H1 (cell line): Measurements from ENCODE around the gene CPA3.

Source experiments
- CTCF ChIP-seq, 3 experiments: IDR thresholded peaks; 1 replicate in 2 of 3; 2 replicates in 1 of 3; pipeline versions ENCODE4 v1.5.1 to v1.6.1; 2011; ENCODE audit warnings: low read length in 3 of 3, mild to moderate bottlenecking in 3 of 3, inconsistent platforms in 2 of 3, low read depth in 1 of 3, moderate library complexity in 1 of 3; ENCODE audit not compliant: insufficient read depth in 1 of 3; ENCODE audit errors: control extremely low read depth in 1 of 3
- MAFK ChIP-seq: IDR thresholded peaks from 2 replicates; pipeline ENCODE4 v1.6.1; 2012; ENCODE audit warnings: low read depth, mild to moderate bottlenecking, improper control_type of control experiment, low read length
- POLR2A ChIP-seq, 2 experiments: IDR thresholded peaks; 1 replicate in 1 of 2; 2 replicates in 1 of 2; pipeline ENCODE4 v1.6.1; 2011; ENCODE audit warnings: low read depth in 2 of 2, low read length in 2 of 2, mild to moderate bottlenecking in 2 of 2; ENCODE audit errors: control extremely low read depth in 1 of 2
- POU5F1 ChIP-seq: IDR thresholded peaks from 2 replicates; pipeline ENCODE4 v1.6.1; 2011; ENCODE audit warnings: low read depth, mild to moderate bottlenecking, low read length, moderate library complexity
- RFX5 ChIP-seq: IDR thresholded peaks from 2 replicates; pipeline ENCODE4 v1.6.1; 2011; ENCODE audit warnings: low read depth, low read length, improper control_type of control experiment, borderline replicate concordance
- RNF2 ChIP-seq: fragments of 200-900, 300-1000 bp; sonication (generic); IDR thresholded peaks from 2 replicates; pipeline ENCODE4 v1.7.1; 2016; ENCODE audit warnings: borderline replicate concordance, low read depth, mild to moderate bottlenecking, antibody characterized with exemption, low read length; ENCODE audit not compliant: poor library complexity, severe bottlenecking; ENCODE audit errors: missing control alignments
- SIN3A ChIP-seq, 2 experiments: IDR thresholded peaks in 1 of 2; conservative IDR thresholded peaks in 1 of 2; 2 replicates each; pipeline ENCODE4 v1.6.1; 2011 to 2012; ENCODE audit warnings: low read length in 2 of 2, improper control_type of control experiment in 1 of 2, low read depth in 1 of 2, mild to moderate bottlenecking in 1 of 2
- SP1 ChIP-seq: IDR thresholded peaks from 2 replicates; pipeline ENCODE4 v1.6.1; 2011; ENCODE audit warnings: low read depth, low read length
- TAF7 ChIP-seq: optimal IDR thresholded peaks from 2 replicates; pipeline ENCODE3; 2011; ENCODE audit warnings: low read depth, mild to moderate bottlenecking, inconsistent platforms, low read length, moderate library complexity, borderline replicate concordance

- TF ChIP-seq POLR2A (IDR thresholded peaks at IDR 0.05; ENCODE audit: control extremely low read depth in 1 of 2, low read depth in 2 of 2, low read length in 2 of 2) (no peak), RNF2 (no peak), MAFK (no peak), CTCF (IDR thresholded peaks at IDR 0.05; ENCODE audit: control extremely low read depth in 1 of 3, insufficient read depth in 1 of 3, low read depth in 1 of 3, low read length in 3 of 3) (no peak), SIN3A (conservative IDR thresholded peaks at IDR 0.05 in 1 of 2, IDR thresholded peaks at IDR 0.05 in 1 of 2; ENCODE audit: low read depth in 1 of 2, low read length in 2 of 2) (no peak), TAF7 (no peak), RFX5 (no peak), SP1 (no peak), POU5F1 (no peak)
These were observed 57.4 kb downstream of the CPA3 start for GRCh38 chr3:148922467-148922866.
